DND-41 (cell line): ENCODE measurements around the gene KCTD3.

Experiments
- ATAC-seq: fragments of 200-7000 bp; cut with Tn5 transposase; 3 replicates; pipeline ENCODE4 v1.9.1; 2021; ENCODE audit warnings: low read depth; ENCODE audit not compliant: insufficient read depth
- DNase-seq: peaks from one replicate; pipeline ENCODE4 v3.0.0-alpha.2; 2020
- H2AFZ ChIP-seq: 2 replicates; pipeline ENCODE4 v1.6.0; 2012; ENCODE audit warnings: low read depth, low read length
- H3K27ac ChIP-seq: 2 replicates; pipeline ENCODE4 v1.5.1; 2012; ENCODE audit warnings: low read length, inconsistent platforms
- H3K27me3 ChIP-seq: fragments of 200-600 bp; sonication (generic); 2 replicates; pipeline ENCODE4 v1.6.0; 2012; ENCODE audit warnings: low read length, mild to moderate bottlenecking, inconsistent platforms; ENCODE audit not compliant: insufficient read depth, poor library complexity
- H3K36me3 ChIP-seq: 2 replicates; pipeline ENCODE4 v1.5.1; 2012; ENCODE audit warnings: low read length, inconsistent platforms; ENCODE audit not compliant: insufficient read depth
- H3K4me1 ChIP-seq: 2 replicates; pipeline ENCODE4 v1.5.1; 2012; ENCODE audit warnings: mild to moderate bottlenecking, low read length; ENCODE audit not compliant: insufficient read depth
- H3K4me2 ChIP-seq: 2 replicates; pipeline ENCODE4 v1.6.0; 2012; ENCODE audit warnings: mild to moderate bottlenecking, moderate library complexity, low read length, inconsistent platforms; ENCODE audit not compliant: insufficient read depth
- H3K4me3 ChIP-seq, 2 experiments: fragments of 200-600 bp in 1 of 2; shearing (Covaris generic) in 1 of 2; 2 replicates each; pipeline ENCODE4 v1.5.1; 2012 to 2016; ENCODE audit warnings: inconsistent platforms in 2 of 2, low read length in 2 of 2, mild to moderate bottlenecking in 2 of 2, low read depth in 1 of 2, moderate library complexity in 1 of 2
- H3K79me2 ChIP-seq: 2 replicates; pipeline ENCODE4 v1.6.0; 2012; ENCODE audit warnings: low read length, inconsistent platforms; ENCODE audit not compliant: insufficient read depth
- H3K9ac ChIP-seq: 2 replicates; pipeline ENCODE4 v1.6.0; 2012; ENCODE audit warnings: low read depth, mild to moderate bottlenecking, inconsistent platforms, low read length, moderate library complexity
- H3K9me3 ChIP-seq: 2 replicates; pipeline ENCODE4 v1.5.1; 2012; ENCODE audit warnings: low read length, moderate library complexity, mild to moderate bottlenecking, inconsistent platforms; ENCODE audit not compliant: insufficient read depth, severe bottlenecking
- H4K20me1 ChIP-seq: 2 replicates; pipeline ENCODE4 v1.6.0; 2012; ENCODE audit warnings: low read length; ENCODE audit not compliant: insufficient read depth
- CTCF ChIP-seq: IDR thresholded peaks from 2 replicates; pipeline ENCODE4 v1.5.1; 2012; ENCODE audit warnings: borderline replicate concordance, low read length, moderate library complexity, mild to moderate bottlenecking; ENCODE audit not compliant: poor library complexity, severe bottlenecking; ENCODE audit errors: extremely low read depth
- EZH2 ChIP-seq: IDR thresholded peaks from 3 replicates; pipeline ENCODE4 v1.6.1; 2012; ENCODE audit warnings: borderline replicate concordance, low read depth, mild to moderate bottlenecking, moderate library complexity, low read length, inconsistent platforms; ENCODE audit not compliant: severe bottlenecking

The KCTD3 gene

GRCh38 chr1:215594640-215595039 lies 27.5 kb downstream of the KCTD3 start:
- Histone ChIP-seq H4K20me1 (no peaks in the 10 kb centered on the region), H3K4me3 (no peak overlapping the region), H3K79me2 (no peaks in the 10 kb centered on the region), H2AFZ (no peak overlapping the region), H3K4me2 (no peak overlapping the region), H3K36me3 (no peaks in the 10 kb centered on the region), H3K9me3 (no peaks in the 10 kb centered on the region), H3K27me3 (no peaks in the 10 kb centered on the region), H3K4me1 (no peaks in the 10 kb centered on the region), H3K9ac (no peak overlapping the region), H3K27ac (no peak overlapping the region)
- TF ChIP-seq EZH2 (no peak), CTCF (no peak)
- ATAC-seq: no peak
- no peak for DNase-seq

- Histone ChIP-seq H3K9me3 (no peaks in the 10 kb centered on the region), H3K27me3 (no peaks in the 10 kb centered on the region), H3K9ac (no peak overlapping the region), H3K4me2 (no peak overlapping the region), H2AFZ (no peak overlapping the region), H3K79me2 (no peaks in the 10 kb centered on the region), H3K36me3 (no peaks in the 10 kb centered on the region), H3K4me1 (no peaks in the 10 kb centered on the region), H3K27ac (no peak overlapping the region), H4K20me1 (no peaks in the 10 kb centered on the region), H3K4me3 (no peak overlapping the region)
- TF ChIP-seq CTCF (no peak), EZH2 (no peak)
- no peak for ATAC-seq
- no peak for DNase-seq
Observed at GRCh38 chr1:215595231-215595630, 28.1 kb downstream of the KCTD3 start.

- DNase-seq: no peak
- Histone ChIP-seq H3K27ac (no peak overlapping the region), H3K4me3 (no peak overlapping the region), H4K20me1 (no peaks in the 10 kb centered on the region), H3K4me2 (no peak overlapping the region), H3K36me3 (no peaks in the 10 kb centered on the region), H2AFZ (no peak overlapping the region), H3K4me1 (no peaks in the 10 kb centered on the region), H3K79me2 (no peaks in the 10 kb centered on the region), H3K9ac (no peak overlapping the region), H3K27me3 (no peaks in the 10 kb centered on the region), H3K9me3 (no peaks in the 10 kb centered on the region)
- ATAC-seq: no peak
- TF ChIP-seq CTCF (no peak), EZH2 (no peak)
Observed at GRCh38 chr1:215597961-215598360, 30.9 kb downstream of the KCTD3 start.
